Neural progenitor cell (in vitro differentiated cells): ENCODE data around the gene UPK3A. TPM values are rescaled to one million over a fixed set of nuclear protein-coding genes. Genes with fewer than 3 reads are reported as not detected.

ENCODE experiments used
- DNase-seq: peaks from one replicate; pipeline ENCODE4 v3.0.0-alpha.2; 2016; ENCODE audit warnings: low spot score
- H2AFZ ChIP-seq: fragments of 200-600 bp; sonication (generic); replicated peaks from 2 replicates; pipeline ENCODE4 v1.6.1; 2016; ENCODE audit warnings: antibody characterized with exemption
- H3F3A ChIP-seq: fragments of 200-600 bp; sonication (generic); 2 replicates; pipeline ENCODE4 v1.6.1; 2016; ENCODE audit warnings: antibody characterized with exemption, low read depth
- H3K27ac ChIP-seq: fragments of 200-600 bp; sonication (generic); 2 replicates; pipeline ENCODE4 v1.5.1; 2016; ENCODE audit warnings: mild to moderate bottlenecking
- H3K27me3 ChIP-seq: fragments of 200-600 bp; sonication (generic); 2 replicates; pipeline ENCODE4 v1.6.1; 2016; ENCODE audit warnings: mild to moderate bottlenecking, moderate library complexity
- H3K36me3 ChIP-seq: fragments of 200-600 bp; sonication (generic); 2 replicates; pipeline ENCODE4 v1.5.1; 2016
- H3K4me1 ChIP-seq: fragments of 200-600 bp; sonication (generic); 2 replicates; pipeline ENCODE4 v1.6.1; 2016; ENCODE audit warnings: mixed run types
- H3K4me2 ChIP-seq: fragments of 200-600 bp; sonication (generic); 2 replicates; pipeline ENCODE4 v1.6.1; 2016
- H3K4me3 ChIP-seq: fragments of 200-600 bp; sonication (generic); 2 replicates; pipeline ENCODE4 v1.5.1; 2016
- H3K79me2 ChIP-seq: fragments of 200-600 bp; sonication (generic); 2 replicates; pipeline ENCODE4 v1.6.1; 2016; ENCODE audit warnings: low read depth
- H3K9ac ChIP-seq: fragments of 200-600 bp; sonication (generic); 2 replicates; pipeline ENCODE4 v1.6.1; 2016
- H3K9me3 ChIP-seq: fragments of 200-600 bp; sonication (generic); 2 replicates; pipeline ENCODE4 v1.5.1; 2016; ENCODE audit warnings: low read depth
- H4K20me1 ChIP-seq: fragments of 200-600 bp; sonication (generic); 2 replicates; pipeline ENCODE4 v1.6.1; 2016; ENCODE audit warnings: low read depth
- H3K27ac Mint-ChIP-seq: 3 replicates; pipeline ENCODE4 v1.8.0; 2021; ENCODE audit warnings: mixed read lengths
- H3K27me3 Mint-ChIP-seq: 2 replicates; pipeline ENCODE4 v1.8.0; 2022; ENCODE audit warnings: low read depth, mild to moderate bottlenecking, inconsistent platforms, moderate library complexity, mixed read lengths; ENCODE audit not compliant: insufficient read depth
- H3K36me3 Mint-ChIP-seq: 3 replicates; pipeline ENCODE4 v1.8.0; 2021; ENCODE audit warnings: mixed read lengths
- H3K4me1 Mint-ChIP-seq: 3 replicates; pipeline ENCODE4 v1.8.0; 2021; ENCODE audit warnings: mixed read lengths
- H3K4me3 Mint-ChIP-seq: 3 replicates; pipeline ENCODE4 v1.8.0; 2021; ENCODE audit warnings: mild to moderate bottlenecking, moderate library complexity, mixed read lengths
- H3K9me3 Mint-ChIP-seq: 3 replicates; pipeline ENCODE4 v1.8.0; 2020; ENCODE audit warnings: mixed read lengths
- CTCF ChIP-seq: fragments of 200-600 bp; sonication (generic); IDR thresholded peaks from 2 replicates; pipeline ENCODE4 v1.5.1; 2017; ENCODE audit warnings: antibody characterized with exemption, mild to moderate bottlenecking
- EZH2 ChIP-seq: fragments of 200-600 bp; sonication (generic); IDR thresholded peaks from 2 replicates; pipeline ENCODE4 v1.6.1; 2017; ENCODE audit warnings: antibody characterized with exemption, mild to moderate bottlenecking, moderate library complexity
- EZH2phosphoT487 ChIP-seq: fragments of 200-600 bp; sonication (generic); IDR thresholded peaks from 2 replicates; pipeline ENCODE4 v1.6.1; 2017; ENCODE audit warnings: antibody characterized with exemption
- total RNA-seq: library from RNA; depleted of rRNA; stranded (reverse); fragments of >200 nt; gene quantifications from 2 replicates; pipeline ENCODE4 v1.2.3, GENCODE V29; 2015; ENCODE audit warnings: low replicate concordance

UPK3A gene
- total RNA-seq, 1 donor from 2014 or later, result not detected

GRCh38 chr22:45261407-45262088 lies 23.2 kb upstream of the UPK3A start:
- Histone ChIP-seq H3K36me3 (no peaks in the 10 kb centered on the region), H4K20me1 (no peaks in the 10 kb centered on the region), H3K9me3 (no peaks in the 10 kb centered on the region), H2AFZ (no peak overlapping the region), H3K27ac (no peak overlapping the region), H3K79me2 (no peaks in the 10 kb centered on the region), H3K9ac (no peak overlapping the region), H3F3A (no peaks in the 10 kb centered on the region), H3K4me2 (no peak overlapping the region), H3K4me1 (no peaks in the 10 kb centered on the region), H3K27me3 (no peaks in the 10 kb centered on the region), H3K4me3 (no peak overlapping the region)
- DNase-seq, result no peak
- peaks cover 2% of the 10 kb centered on the region for H3K36me3 Mint-ChIP-seq
- peak overlapping the region; percentile 74 for H3K27ac Mint-ChIP-seq
- H3K27me3 Mint-ChIP-seq, result peaks cover 13% of the 10 kb centered on the region
- H3K4me3 Mint-ChIP-seq, result no peak overlapping the region
- H3K9me3 Mint-ChIP-seq, result peaks cover 5% of the 10 kb centered on the region
- TF ChIP-seq CTCF, result no peak
- no peak for TF ChIP-seq EZH2
- TF ChIP-seq EZH2phosphoT487, result no peak
- peaks cover 13% of the 10 kb centered on the region for H3K4me1 Mint-ChIP-seq

GRCh38 chr22:45262195-45262930 lies 22.4 kb upstream of the UPK3A start:
- Histone ChIP-seq H3K9ac (no peak overlapping the region), H3K79me2 (no peaks in the 10 kb centered on the region), H3K4me2 (no peak overlapping the region), H3K4me1 (no peaks in the 10 kb centered on the region), H3F3A (no peaks in the 10 kb centered on the region), H3K9me3 (no peaks in the 10 kb centered on the region), H2AFZ (no peak overlapping the region), H3K27me3 (no peaks in the 10 kb centered on the region), H3K27ac (no peak overlapping the region), H3K4me3 (no peak overlapping the region), H4K20me1 (no peaks in the 10 kb centered on the region), H3K36me3 (no peaks in the 10 kb centered on the region)
- Mint-ChIP-seq H3K9me3 (peaks cover 5% of the 10 kb centered on the region), H3K36me3 (no peaks in the 10 kb centered on the region), H3K4me1 (peaks cover 13% of the 10 kb centered on the region), H3K4me3 (no peak overlapping the region), H3K27ac (no peak overlapping the region), H3K27me3 (peaks cover 14% of the 10 kb centered on the region)
- no peak for TF ChIP-seq CTCF
- no peak for TF ChIP-seq EZH2
- TF ChIP-seq EZH2phosphoT487, result no peak
- DNase-seq, result no peak

- H3K4me3 Mint-ChIP-seq, result no peak overlapping the region
- H3K9ac ChIP-seq, result no peak overlapping the region
- peaks cover 2% of the 10 kb centered on the region for H3K9me3 Mint-ChIP-seq
- no peaks in the 10 kb centered on the region for H3K36me3 Mint-ChIP-seq
- no peaks in the 10 kb centered on the region for H3K79me2 ChIP-seq
- no peaks in the 10 kb centered on the region for H3K9me3 ChIP-seq
- H4K20me1 ChIP-seq, result no peaks in the 10 kb centered on the region
- H3K27me3 Mint-ChIP-seq, result peaks cover 16% of the 10 kb centered on the region
- H3K4me1 Mint-ChIP-seq, result peaks cover 13% of the 10 kb centered on the region
- H3F3A ChIP-seq, result no peaks in the 10 kb centered on the region
- no peaks in the 10 kb centered on the region for H3K27me3 ChIP-seq
- H3K4me1 ChIP-seq, result no peaks in the 10 kb centered on the region
- TF ChIP-seq CTCF (no peak), EZH2 (no peak), EZH2phosphoT487 (no peak)
- H3K27ac Mint-ChIP-seq, result no peak overlapping the region
- no peak overlapping the region for H3K27ac ChIP-seq
- DNase-seq, result no peak
- H3K36me3 ChIP-seq, result no peaks in the 10 kb centered on the region
- H2AFZ ChIP-seq, result no peak overlapping the region
- no peak overlapping the region for H3K4me2 ChIP-seq
- H3K4me3 ChIP-seq, result no peak overlapping the region
These were observed 21.8 kb upstream of the UPK3A start for GRCh38 chr22:45262931-45263462.
